Measurements from ENCODE around the gene CEP70.

GRCh38 chr3:138460536-138461205, 133.4 kb downstream of the CEP70 start:
- TF ChIP-seq POLR2A (IDR thresholded peaks at IDR 0.05; ENCODE audit: insufficient read depth in 1 of 2, low read depth in 2 of 2, low read length in 2 of 2) (no peak), CTCF (CRISPR knock-in tag; IDR thresholded peaks at IDR 0.05) (no peak), EP300 (IDR thresholded peaks at IDR 0.05; ENCODE audit: low read depth in 2 of 2, low read length in 2 of 2) (no peak), EP300 (CRISPR knock-in tag; IDR thresholded peaks at IDR 0.05; ENCODE audit: borderline replicate concordance) (no peak), SP2 (CRISPR knock-in tag; IDR thresholded peaks at IDR 0.05) (no peak), CENPX (CRISPR knock-in tag; IDR thresholded peaks at IDR 0.05) (no peak), RBM39 (IDR thresholded peaks at IDR 0.05; ENCODE audit: low read depth, low read length, poor library complexity, severe bottlenecking) (no peak), CHD4 (IDR thresholded peaks at IDR 0.05; ENCODE audit: borderline replicate concordance, low read length) (no peak), ERF (CRISPR knock-in tag; IDR thresholded peaks at IDR 0.05) (no peak), ELK4 (CRISPR knock-in tag; IDR thresholded peaks at IDR 0.05; ENCODE audit: borderline replicate concordance) (no peak), RAD51 (IDR thresholded peaks at IDR 0.05; ENCODE audit: borderline replicate concordance) (no peak), NFIC (IDR thresholded peaks at IDR 0.05; ENCODE audit: low read length) (no peak)
